NCI-H526 treated with DMSO at 0.1 percent for 48 hours (cell line): ENCODE measurements around the gene HELZ.
"Not testable (repeated sequence)": the region's sequence is repeated elsewhere in the genome, so short reads cannot be mapped to it uniquely, and the experiment has no call there.

Source experiments
- DNase-seq: peaks from one replicate; lab custom pipeline; 2025; lab: John Stamatoyannopoulos, UW

The HELZ gene

GRCh38 chr17:67050066-67050465 is 194.9 kb downstream of the HELZ start:
- no peak for DNase-seq

- no peak for DNase-seq
Observed at GRCh38 chr17:67049025-67049739, 195.8 kb downstream of the HELZ start.

- DNase-seq = no peak
Observed at GRCh38 chr17:67047382-67047781, 197.6 kb downstream of the HELZ start.

- no peak for DNase-seq
Observed at GRCh38 chr17:67046398-67046797, 198.6 kb downstream of the HELZ start.

DNA sequence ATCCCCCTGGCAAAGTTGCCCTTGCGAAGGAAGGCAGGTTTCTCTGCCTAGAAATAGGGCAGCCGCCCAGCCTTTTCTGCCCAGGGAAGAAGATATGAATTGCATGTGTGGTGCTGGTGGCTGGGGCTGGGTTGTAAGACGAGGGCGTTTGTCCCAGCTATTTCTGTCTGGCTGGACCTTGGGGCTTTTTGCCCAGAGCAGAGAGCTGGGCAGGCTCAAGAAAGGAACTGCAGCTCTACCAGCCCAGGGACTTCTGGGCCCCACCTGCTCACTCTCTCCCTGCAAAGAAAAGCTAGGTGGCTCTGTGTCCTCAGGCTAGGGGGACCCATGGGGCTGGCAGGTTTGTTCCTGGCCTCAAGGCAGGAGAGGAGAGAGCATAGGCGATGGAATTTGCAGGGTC is 200.1 kb downstream of the HELZ start:
- no peak for DNase-seq

- DNase-seq = no peak
Observed at GRCh38 chr17:67044016-67044772, 200.8 kb downstream of the HELZ start, which contains the start of gene CACNG1. TSS of gene CACNG1 (plus strand) at chr17:67044554. CDS start at chr17:67044661, 107 bp downstream.

- DNase-seq = no peak
Observed at GRCh38 chr17:67043283-67043682, 201.7 kb downstream of the HELZ start.

- no peak for DNase-seq
Observed at GRCh38 chr17:67041941-67042899, 202.8 kb downstream of the HELZ start.

DNA sequence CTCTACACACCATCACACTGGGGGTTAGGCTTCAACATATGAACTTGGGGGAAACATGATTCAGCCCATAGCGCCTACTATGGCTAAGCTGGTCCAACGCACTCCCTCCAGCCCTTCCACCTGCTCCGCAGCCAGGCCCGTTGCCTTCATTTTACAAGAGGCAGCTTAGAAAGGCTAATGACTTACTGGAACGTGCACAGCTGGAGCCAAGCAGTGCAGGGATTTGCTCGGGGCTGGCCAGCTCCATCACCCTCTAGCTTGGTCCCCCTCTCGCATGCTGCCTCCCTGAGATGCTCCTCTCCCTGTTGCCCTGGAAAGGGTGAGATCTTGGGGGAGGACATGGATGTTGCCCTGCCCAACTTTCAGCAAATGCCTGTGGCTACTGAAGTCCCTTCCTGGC is 203.5 kb downstream of the HELZ start:
- no peak for DNase-seq

GRCh38 chr17:67041119-67041518 is 203.9 kb downstream of the HELZ start:
- not testable (repeated sequence) for DNase-seq

GRCh38 chr17:67040652-67041051 is 204.3 kb downstream of the HELZ start:
- DNase-seq = no peak

DNA sequence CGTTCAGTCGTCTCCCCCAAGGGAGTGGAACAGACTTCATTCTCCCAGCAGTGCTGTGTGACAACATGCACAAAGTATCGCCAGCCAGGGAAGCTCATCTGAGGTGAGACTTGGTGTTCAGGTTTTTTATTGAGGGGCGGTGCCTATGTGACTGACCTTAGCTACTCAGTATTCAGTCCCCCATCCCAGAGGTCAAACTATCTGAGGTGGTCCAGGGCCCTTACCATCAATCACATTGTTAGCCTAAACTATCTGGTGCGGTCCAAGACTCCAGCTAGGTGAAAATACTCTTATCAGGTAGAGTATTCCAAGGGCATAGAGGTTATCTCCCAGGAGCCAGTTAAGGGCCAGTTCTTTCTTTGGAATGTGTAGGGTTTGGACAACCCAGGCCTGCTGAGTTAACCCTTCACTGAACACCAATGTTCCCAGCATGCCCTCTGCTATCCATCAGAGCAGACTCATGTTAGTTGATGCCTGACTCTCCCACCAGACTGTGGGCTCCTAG is 206.1 kb downstream of the HELZ start:
- no peak for DNase-seq

DNA sequence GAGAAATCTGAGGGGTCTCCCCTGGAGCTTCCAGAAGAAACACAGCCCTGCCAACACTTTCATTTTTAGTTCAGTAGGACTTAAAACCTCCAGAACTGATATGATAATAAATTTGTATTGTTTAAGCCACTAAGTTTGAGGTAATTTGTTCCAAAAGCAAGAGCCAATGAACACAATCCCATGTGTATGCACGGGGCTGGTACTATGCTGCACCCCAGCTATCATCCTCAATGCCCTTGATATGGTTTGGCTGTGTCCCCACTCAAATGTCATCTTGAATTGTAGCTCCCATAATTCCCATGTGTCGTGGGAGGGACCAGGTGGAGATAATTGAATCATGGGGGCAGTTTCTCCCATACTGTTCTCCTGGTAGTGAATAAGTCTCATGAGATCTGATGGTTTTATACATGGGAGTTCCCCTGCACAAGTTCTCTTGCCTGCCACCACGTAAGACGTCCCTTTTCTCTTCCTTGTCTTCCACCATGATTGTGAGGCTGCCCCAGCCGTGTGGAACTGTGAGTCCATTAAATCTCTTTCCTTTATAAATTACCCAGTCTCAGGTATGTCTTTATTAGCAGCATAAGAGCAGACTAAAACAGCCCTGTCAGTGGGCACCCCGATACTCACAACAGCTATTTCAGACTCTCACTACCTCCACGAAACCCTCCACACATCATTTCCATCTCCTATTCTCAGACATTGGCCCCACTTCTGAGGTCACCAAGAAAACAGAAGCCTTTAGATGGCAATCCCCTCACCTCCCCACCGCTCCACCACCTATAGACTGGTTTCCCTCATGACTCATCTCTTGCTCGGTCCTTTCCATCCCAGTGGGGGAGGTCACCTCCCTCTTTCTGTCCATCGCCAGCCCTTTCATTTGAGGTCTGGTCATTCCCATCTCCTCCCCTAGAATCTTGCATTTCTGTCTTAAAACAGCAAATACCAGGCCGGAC is 209.6 kb downstream of the HELZ start:
- no peak for DNase-seq

- DNase-seq = no peak
Observed at GRCh38 chr17:67033613-67034012, 211.4 kb downstream of the HELZ start.

GRCh38 chr17:67032985-67033384 is 212.0 kb downstream of the HELZ start:
- DNase-seq = no peak

DNA sequence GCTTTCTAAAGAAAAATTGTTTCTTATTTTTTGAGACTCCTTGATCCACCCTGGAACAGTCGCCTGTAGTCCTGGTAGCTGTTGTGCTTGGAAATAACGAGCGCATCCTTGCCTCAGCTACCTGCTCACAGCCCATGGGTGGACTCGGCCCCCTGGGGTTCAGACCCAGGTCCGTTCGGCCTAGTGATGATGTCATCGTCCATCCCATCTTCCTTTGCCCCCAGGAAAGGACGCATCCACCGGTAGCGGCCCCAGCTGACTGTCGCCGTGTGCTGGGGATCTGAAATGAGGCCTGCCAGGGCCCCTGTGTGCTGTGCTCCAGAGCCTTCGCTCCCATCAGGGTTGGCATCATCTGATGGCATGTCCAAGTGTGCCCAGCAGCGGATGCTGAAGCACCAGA is 212.6 kb downstream of the HELZ start:
- DNase-seq = no peak

DNA sequence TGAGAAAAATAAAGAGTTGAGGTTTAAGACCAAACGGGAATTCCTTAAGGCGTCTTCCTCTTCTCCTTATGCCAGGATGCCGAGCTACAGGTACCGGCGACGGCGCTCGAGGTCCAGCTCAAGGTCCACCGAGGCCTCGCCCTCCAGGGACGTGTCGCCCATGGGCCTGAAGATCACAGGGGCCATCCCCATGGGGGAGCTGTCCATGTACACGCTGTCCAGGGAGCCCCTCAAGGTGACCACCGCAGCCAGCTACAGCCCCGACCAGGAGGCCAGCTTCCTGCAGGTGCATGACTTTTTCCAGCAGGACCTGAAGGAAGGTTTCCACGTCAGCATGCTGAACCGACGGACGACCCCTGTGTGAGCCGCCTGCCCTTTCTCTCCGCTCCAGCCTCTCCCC is 214.4 kb downstream of the HELZ start:
- DNase-seq = no peak

DNA sequence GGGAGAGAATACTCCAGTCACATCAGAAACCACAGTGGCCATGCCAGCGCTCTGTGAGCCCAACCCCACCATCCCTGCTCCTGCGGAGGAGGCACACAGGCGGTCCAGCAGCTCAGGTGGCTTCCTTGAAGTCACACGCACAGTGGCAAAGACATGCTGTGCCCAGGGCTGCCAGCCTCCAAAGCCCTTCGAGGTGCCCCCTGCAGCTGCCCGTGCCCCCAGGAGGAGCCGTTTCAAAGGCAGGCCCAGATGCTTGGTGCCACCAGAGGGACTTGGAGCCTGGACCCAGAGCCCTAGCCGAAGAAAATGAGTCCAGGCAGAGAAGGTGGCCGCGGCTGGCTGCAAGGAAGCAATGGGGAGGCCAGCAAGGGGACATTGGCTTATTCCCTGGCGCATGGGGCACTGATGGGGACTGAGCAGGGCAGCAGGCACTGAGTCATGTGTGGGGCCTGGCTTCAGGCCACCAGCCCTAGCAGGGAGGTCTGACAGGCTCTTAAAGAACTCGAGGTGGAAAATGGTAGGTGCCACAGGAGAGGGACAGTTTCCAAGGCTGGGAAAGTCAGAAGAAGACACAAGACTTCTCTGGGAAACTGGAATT is 217.9 kb downstream of the HELZ start:
- no peak for DNase-seq

GRCh38 chr17:67026341-67026740 is 218.7 kb downstream of the HELZ start:
- DNase-seq = no peak

GRCh38 chr17:67025216-67025792 is 219.7 kb downstream of the HELZ start:
- no peak for DNase-seq
